Body of pancreas (tissue), 4 donors: Measurements from ENCODE around the gene POLD2. TPM values are rescaled to one million over a fixed set of nuclear protein-coding genes. Genes with fewer than 3 reads are reported as not detected.

Experiments used
- ATAC-seq: fragments of 150-250 bp; one replicate; pipeline ENCODE4 v1.9.1; 2016
- DNase-seq, 4 donors: peaks; one replicate each; pipeline ENCODE4 v3.0.0-alpha.2; 2019
- H3K27ac ChIP-seq, 4 donors: fragments of 200-600 bp; sonication (generic); 1 replicate in 3 of 4; 2 replicates in 1 of 4; pipeline versions ENCODE4 v1.5.1 to v1.6.1; 2016 to 2019; ENCODE audit warnings: mild to moderate bottlenecking in 1 of 4, mixed read lengths in 1 of 4, moderate library complexity in 1 of 4
- H3K27me3 ChIP-seq, 2 donors: fragments of 200-600 bp; sonication (generic); one replicate each; pipeline ENCODE4 v1.6.0; 2016; ENCODE audit warnings: mild to moderate bottlenecking in 1 of 2
- H3K36me3 ChIP-seq, 2 donors: fragments of 200-600 bp; sonication (generic); replicated peaks in 1 of 2; 2 replicates each; pipeline ENCODE4 v1.5.1; 2016; ENCODE audit warnings: low read depth in 2 of 2; ENCODE audit not compliant: insufficient read depth in 1 of 2
- H3K4me1 ChIP-seq: fragments of 200-600 bp; sonication (generic); one replicate; pipeline ENCODE4 v1.6.0; 2016
- H3K4me3 ChIP-seq, 2 donors: fragments of 200-600 bp; sonication (generic); 1 replicate in 1 of 2; 2 replicates in 1 of 2; pipeline ENCODE4 v1.5.1; 2016 to 2019
- H3K9me3 ChIP-seq, 3 donors: fragments of 200-600 bp; sonication (generic); 1 replicate in 2 of 3; 2 replicates in 1 of 3; pipeline ENCODE4 v1.5.1; 2016
- POLR2A ChIP-seq, 3 donors: fragments of 450-650 bp; IDR thresholded peaks; one replicate each; pipeline ENCODE4 v1.6.1; 2016; ENCODE audit warnings: antibody characterized with exemption in 3 of 3, mild to moderate bottlenecking in 2 of 3
- WGBS, 2 donors: methylation state at CpG; one replicate each; pipeline ENCODE4 v1.1.5; 2017; 5-methylcytosine and 5-hydroxymethylcytosine counted together
- intact Hi-C: fragments of 100-400 bp; cut with DNase I; formaldehyde crosslinking; loops from one replicate; pipeline ENCODE4 v1.15.1; 2023
- total RNA-seq, 2 donors: library from RNA; depleted of rRNA; stranded (reverse); fragments of >200 nt; gene quantifications; one replicate each; pipeline ENCODE4 v1.1.0, GENCODE V29; 2016
- TF ChIP-seq, protein P1 (sequence below), 7 experiments: fragments of 450-650 bp in 4 of 7; fragments of 200-600 bp in 3 of 7; sonication (generic) in 3 of 7; IDR thresholded peaks; one replicate each; pipeline ENCODE4 v1.5.1; 2016 to 2019; ENCODE audit warnings: antibody characterized with exemption in 7 of 7

Gene POLD2
- total RNA-seq, 2 donors from 2014 or later: 32.7 to 64.6 TPM

DNA sequence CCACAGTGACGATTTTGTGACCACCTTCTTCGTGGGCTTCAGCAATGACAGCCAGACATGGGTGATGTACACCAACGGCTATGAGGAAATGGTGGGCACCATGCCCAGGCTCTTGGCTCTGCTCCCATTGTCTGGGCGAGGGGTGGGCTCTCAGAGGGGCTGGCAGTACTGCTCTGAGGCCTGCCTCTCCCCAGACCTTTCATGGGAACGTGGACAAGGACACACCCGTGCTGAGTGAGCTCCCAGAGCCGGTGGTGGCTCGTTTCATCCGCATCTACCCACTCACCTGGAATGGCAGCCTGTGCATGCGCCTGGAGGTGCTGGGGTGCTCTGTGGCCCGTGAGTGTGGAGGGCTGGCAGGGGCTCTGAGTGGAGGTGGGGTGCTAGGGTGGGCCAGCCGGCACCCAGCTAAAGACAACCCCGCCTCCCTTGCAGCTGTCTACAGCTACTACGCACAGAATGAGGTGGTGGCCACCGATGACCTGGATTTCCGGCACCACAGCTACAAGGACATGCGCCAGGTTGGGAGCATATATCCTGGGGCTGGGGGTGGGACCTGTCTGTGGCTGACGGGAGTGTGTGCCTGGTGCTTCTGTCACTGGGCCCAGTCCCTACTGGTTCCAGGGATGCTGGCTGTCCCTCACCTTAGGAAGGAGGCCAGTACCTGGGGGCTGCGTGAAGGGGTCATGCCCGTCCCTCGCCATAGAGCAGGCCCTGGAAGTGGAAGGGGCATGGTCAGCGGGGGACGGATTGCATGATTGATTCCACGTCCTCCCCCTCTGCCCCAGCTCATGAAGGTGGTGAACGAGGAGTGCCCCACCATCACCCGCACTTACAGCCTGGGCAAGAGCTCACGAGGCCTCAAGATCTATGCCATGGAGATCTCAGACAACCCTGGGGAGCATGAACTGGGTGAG is 12.4 kb downstream of the POLD2 start:
- no peaks in the 10 kb centered on the region for H3K36me3 ChIP-seq
- no peak for ATAC-seq
- H3K4me3 ChIP-seq: no peak overlapping the region
- peaks cover 21% of the 10 kb centered on the region for H3K4me1 ChIP-seq
- H3K27ac ChIP-seq: no peak overlapping the region
- TF ChIP-seq, protein P1, sequence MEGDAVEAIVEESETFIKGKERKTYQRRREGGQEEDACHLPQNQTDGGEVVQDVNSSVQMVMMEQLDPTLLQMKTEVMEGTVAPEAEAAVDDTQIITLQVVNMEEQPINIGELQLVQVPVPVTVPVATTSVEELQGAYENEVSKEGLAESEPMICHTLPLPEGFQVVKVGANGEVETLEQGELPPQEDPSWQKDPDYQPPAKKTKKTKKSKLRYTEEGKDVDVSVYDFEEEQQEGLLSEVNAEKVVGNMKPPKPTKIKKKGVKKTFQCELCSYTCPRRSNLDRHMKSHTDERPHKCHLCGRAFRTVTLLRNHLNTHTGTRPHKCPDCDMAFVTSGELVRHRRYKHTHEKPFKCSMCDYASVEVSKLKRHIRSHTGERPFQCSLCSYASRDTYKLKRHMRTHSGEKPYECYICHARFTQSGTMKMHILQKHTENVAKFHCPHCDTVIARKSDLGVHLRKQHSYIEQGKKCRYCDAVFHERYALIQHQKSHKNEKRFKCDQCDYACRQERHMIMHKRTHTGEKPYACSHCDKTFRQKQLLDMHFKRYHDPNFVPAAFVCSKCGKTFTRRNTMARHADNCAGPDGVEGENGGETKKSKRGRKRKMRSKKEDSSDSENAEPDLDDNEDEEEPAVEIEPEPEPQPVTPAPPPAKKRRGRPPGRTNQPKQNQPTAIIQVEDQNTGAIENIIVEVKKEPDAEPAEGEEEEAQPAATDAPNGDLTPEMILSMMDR (IDR thresholded peaks at IDR 0.05): no peak
- no peak for TF ChIP-seq POLR2A (IDR thresholded peaks at IDR 0.05)
- H3K27me3 ChIP-seq: no peaks in the 10 kb centered on the region
- intact Hi-C loops: no loop called here
- no peak for DNase-seq
- 72 to 82% methylated on average over 10 to 26 of the region's 27 CpGs for WGBS, 2 donors
- H3K9me3 ChIP-seq: no peaks in the 10 kb centered on the region

DNA sequence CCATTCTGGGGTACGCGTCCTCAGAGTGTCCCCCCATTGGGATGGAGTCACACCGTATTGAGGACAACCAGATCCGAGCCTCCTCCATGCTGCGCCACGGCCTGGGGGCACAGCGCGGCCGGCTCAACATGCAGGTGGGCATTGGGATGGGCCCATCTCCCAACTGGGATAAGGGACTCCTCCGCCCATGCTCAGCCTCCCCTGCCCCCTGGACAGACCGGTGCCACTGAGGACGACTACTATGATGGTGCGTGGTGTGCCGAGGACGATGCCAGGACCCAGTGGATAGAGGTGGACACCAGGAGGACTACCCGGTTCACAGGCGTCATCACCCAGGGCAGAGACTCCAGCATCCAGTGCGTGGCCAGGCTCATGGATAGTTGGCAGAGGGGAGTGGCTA is 13.4 kb downstream of the POLD2 start:
- no peak for TF ChIP-seq POLR2A (IDR thresholded peaks at IDR 0.05)
- TF ChIP-seq, protein P1 (IDR thresholded peaks at IDR 0.05): no peak
- Histone ChIP-seq H3K4me3 (no peak overlapping the region), H3K4me1 (peaks cover 17% of the 10 kb centered on the region), H3K27me3 (no peaks in the 10 kb centered on the region), H3K9me3 (no peaks in the 10 kb centered on the region), H3K36me3 (no peaks in the 10 kb centered on the region), H3K27ac (no peak overlapping the region)
- WGBS, 2 donors: 85 to 100% methylated on average over 1 to 17 of the region's 18 CpGs
- DNase-seq (no peak), ATAC-seq (no peak)
- intact Hi-C loops: no loop called here

DNA sequence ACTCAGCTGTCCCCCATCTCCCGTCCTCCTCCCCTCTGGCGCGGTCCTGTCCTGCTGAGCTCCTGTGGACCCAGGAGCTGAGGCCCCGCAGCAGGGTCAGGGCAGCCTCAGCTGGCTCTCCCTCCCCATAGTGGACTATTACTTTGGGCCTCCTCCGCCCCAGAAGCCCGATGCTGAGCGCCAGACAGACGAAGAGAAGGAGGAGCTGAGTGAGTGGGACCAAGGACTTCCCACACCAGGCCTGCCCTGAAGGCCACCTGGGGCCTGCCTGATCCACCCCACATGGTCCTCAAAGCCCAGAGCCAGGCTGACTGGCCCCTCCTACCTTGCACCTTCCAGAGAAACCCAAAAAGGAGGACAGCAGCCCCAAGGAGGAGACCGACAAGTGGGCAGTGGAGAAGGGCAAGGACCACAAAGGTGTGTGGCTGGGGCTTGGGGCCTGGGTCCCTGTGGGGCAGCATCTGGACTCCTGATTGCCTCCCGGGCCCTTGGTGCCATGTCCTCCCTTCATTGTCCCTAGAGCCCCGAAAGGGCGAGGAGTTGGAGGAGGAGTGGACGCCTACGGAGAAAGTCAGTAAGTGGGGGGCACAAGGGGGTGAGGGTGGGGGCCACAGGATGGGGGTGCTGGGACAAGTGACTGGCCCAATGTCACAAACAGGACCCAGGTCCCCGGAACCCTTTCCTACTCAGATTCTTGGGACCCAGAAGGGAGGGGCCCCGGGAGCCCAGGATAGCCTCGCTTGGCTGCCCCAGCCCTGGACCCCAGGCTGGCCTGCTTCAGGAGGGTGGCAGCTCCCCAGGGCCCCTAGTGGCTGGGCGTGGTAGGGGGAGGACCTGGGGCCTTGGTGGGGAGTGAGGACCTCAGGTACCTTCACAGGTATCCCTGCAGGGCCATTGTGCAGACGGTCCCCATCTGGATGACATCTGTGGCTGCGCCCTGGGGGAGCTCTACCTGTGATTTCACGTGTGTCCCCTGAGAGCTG is 14.3 kb downstream of the POLD2 start:
- no peak overlapping the region for H3K27ac ChIP-seq
- ATAC-seq (no peak), DNase-seq (no peak)
- intact Hi-C loops: no loop called here
- TF ChIP-seq, protein P1 (IDR thresholded peaks at IDR 0.05): no peak
- no peak for TF ChIP-seq POLR2A (IDR thresholded peaks at IDR 0.05)
- no peak overlapping the region for H3K4me3 ChIP-seq
- 78 to 80% methylated on average over 14 to 15 of the region's 21 CpGs for WGBS, 2 donors
- H3K4me1 ChIP-seq: peaks cover 16% of the 10 kb centered on the region
- peaks cover 0 to 7% of the 10 kb centered on the region in 2 donors for H3K27me3 ChIP-seq
- H3K9me3 ChIP-seq: no peaks in the 10 kb centered on the region
- H3K36me3 ChIP-seq: no peaks in the 10 kb centered on the region

DNA sequence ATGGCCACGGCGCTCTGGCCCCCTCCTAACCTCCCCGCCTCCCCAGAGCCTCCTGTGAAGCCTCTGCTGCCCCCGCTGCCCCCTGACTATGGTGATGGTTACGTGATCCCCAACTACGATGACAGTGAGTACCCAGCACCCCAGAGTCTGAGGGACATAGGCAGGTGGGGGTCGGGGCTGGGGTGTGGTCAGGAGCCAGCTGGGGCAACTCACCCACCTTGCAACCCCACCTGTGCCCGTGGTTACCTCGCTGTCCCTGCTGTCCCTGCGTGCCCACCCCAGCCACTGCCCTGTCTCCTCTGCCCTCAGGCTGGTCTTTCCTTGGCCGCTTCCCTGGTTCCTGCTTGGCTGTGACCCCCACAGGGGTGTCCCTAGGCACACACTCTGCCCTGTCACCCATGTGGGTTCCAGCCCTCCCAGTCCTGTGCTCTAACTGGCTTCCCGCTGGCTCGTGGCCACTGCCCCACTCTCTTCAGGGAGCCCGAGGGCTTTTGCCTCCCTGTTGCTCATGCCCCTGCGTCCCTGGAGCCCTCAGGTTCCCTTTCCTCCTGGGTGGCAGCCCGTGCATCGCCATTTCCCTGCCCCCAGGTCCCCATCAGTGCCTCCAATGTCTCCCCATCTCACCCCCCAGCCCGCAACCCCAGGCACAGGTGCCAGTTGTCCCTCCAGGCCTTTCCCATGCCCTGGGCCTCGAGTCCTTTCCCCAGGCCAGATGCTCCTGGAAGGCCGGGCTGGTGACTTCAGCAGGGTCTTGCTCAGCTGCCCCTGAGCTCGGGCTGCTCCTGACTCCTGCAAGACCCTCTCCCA is 15.2 kb downstream of the POLD2 start:
- H3K27me3 ChIP-seq: peaks cover 0 to 7% of the 10 kb centered on the region in 2 donors
- ATAC-seq (no peak), DNase-seq (no peak)
- H3K9me3 ChIP-seq: no peaks in the 10 kb centered on the region
- no peak overlapping the region for H3K27ac ChIP-seq
- intact Hi-C loops: no loop called here
- H3K36me3 ChIP-seq: no peaks in the 10 kb centered on the region
- WGBS, 2 donors: 78 to 84% methylated on average over 12 to 18 of the region's 21 CpGs
- H3K4me1 ChIP-seq: peaks cover 16% of the 10 kb centered on the region
- TF ChIP-seq, protein P1 (IDR thresholded peaks at IDR 0.05): no peak
- TF ChIP-seq POLR2A (IDR thresholded peaks at IDR 0.05): no peak
- H3K4me3 ChIP-seq: no peak overlapping the region
